HL-60 (cell line): ENCODE measurements around the gene AHI1.

Experiments
- DNase-seq, 2 experiments: peaks; one replicate each; pipeline ENCODE4 v3.0.0-alpha.2; 2010 to 2020; ENCODE audit warnings: low read depth in 1 of 2, low spot score in 1 of 2
- H3K27ac ChIP-seq: fragments of 250-450 bp; sonication (Bioruptor Pico); replicated peaks from 2 replicates; pipeline ENCODE4 v1.5.1; 2020; ENCODE audit warnings: mild to moderate bottlenecking, moderate library complexity
- H3K27me3 ChIP-seq: fragments of 250-450 bp; sonication (Bioruptor Pico); 2 replicates; pipeline ENCODE4 v1.5.1; 2021; ENCODE audit warnings: mild to moderate bottlenecking, moderate library complexity; ENCODE audit not compliant: insufficient read depth, poor library complexity, severe bottlenecking
- H3K4me3 ChIP-seq: replicated peaks from 2 replicates; pipeline ENCODE4 v1.5.1; 2011; ENCODE audit warnings: mild to moderate bottlenecking, control low read depth, low read length; ENCODE audit not compliant: insufficient read depth
- GABPA ChIP-seq: IDR thresholded peaks from 2 replicates; pipeline ENCODE4 v1.6.1; 2012; ENCODE audit warnings: low read depth
- POLR2AphosphoS5 ChIP-seq: IDR thresholded peaks from 2 replicates; pipeline ENCODE4 v1.6.1; 2012; ENCODE audit warnings: low read depth
- SPI1 ChIP-seq: IDR thresholded peaks from 2 replicates; pipeline ENCODE4 v1.6.1; 2012; ENCODE audit warnings: low read depth, mild to moderate bottlenecking, borderline replicate concordance
- TF ChIP-seq, protein P1 (sequence below): IDR thresholded peaks from one replicate; pipeline ENCODE4 v1.5.1; 2011; ENCODE audit warnings: low read length, control low read depth, inconsistent platforms; ENCODE audit not compliant: insufficient read depth
- TF ChIP-seq, protein P2 (sequence below): IDR thresholded peaks from 2 replicates; pipeline ENCODE4 v1.6.1; 2012; ENCODE audit warnings: low read depth; ENCODE audit not compliant: insufficient replicate concordance

Gene AHI1

DNA sequence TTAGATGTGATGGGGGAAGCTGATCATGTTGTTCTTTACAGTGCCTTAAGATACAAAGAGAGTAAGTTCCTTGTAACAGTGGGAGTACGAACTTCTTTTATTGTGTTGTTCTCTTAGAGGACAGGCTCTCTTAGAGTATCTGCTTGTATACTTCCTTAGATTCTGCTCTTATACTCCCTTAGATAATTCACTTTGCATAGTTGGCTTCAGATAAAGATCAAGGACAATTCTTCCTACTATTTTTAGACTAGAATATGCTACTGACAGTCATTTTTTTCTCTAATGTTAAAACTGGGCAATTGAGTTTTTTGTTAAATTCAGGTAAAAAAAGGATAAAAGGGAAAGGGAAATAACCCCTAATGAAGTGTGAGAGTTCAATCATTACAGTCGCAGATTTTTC, 177.7 kb downstream of the AHI1 start:
- Histone ChIP-seq H3K27me3 (no peaks in the 10 kb centered on the region), H3K27ac (no peak overlapping the region), H3K4me3 (no peak overlapping the region)
- TF ChIP-seq POLR2AphosphoS5: no peak
- TF ChIP-seq, protein P1, sequence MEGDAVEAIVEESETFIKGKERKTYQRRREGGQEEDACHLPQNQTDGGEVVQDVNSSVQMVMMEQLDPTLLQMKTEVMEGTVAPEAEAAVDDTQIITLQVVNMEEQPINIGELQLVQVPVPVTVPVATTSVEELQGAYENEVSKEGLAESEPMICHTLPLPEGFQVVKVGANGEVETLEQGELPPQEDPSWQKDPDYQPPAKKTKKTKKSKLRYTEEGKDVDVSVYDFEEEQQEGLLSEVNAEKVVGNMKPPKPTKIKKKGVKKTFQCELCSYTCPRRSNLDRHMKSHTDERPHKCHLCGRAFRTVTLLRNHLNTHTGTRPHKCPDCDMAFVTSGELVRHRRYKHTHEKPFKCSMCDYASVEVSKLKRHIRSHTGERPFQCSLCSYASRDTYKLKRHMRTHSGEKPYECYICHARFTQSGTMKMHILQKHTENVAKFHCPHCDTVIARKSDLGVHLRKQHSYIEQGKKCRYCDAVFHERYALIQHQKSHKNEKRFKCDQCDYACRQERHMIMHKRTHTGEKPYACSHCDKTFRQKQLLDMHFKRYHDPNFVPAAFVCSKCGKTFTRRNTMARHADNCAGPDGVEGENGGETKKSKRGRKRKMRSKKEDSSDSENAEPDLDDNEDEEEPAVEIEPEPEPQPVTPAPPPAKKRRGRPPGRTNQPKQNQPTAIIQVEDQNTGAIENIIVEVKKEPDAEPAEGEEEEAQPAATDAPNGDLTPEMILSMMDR: no peak
- TF ChIP-seq GABPA: no peak
- no peak for TF ChIP-seq SPI1
- TF ChIP-seq, protein P2, sequence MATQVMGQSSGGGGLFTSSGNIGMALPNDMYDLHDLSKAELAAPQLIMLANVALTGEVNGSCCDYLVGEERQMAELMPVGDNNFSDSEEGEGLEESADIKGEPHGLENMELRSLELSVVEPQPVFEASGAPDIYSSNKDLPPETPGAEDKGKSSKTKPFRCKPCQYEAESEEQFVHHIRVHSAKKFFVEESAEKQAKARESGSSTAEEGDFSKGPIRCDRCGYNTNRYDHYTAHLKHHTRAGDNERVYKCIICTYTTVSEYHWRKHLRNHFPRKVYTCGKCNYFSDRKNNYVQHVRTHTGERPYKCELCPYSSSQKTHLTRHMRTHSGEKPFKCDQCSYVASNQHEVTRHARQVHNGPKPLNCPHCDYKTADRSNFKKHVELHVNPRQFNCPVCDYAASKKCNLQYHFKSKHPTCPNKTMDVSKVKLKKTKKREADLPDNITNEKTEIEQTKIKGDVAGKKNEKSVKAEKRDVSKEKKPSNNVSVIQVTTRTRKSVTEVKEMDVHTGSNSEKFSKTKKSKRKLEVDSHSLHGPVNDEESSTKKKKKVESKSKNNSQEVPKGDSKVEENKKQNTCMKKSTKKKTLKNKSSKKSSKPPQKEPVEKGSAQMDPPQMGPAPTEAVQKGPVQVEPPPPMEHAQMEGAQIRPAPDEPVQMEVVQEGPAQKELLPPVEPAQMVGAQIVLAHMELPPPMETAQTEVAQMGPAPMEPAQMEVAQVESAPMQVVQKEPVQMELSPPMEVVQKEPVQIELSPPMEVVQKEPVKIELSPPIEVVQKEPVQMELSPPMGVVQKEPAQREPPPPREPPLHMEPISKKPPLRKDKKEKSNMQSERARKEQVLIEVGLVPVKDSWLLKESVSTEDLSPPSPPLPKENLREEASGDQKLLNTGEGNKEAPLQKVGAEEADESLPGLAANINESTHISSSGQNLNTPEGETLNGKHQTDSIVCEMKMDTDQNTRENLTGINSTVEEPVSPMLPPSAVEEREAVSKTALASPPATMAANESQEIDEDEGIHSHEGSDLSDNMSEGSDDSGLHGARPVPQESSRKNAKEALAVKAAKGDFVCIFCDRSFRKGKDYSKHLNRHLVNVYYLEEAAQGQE: no peak
- no peak for DNase-seq

DNA sequence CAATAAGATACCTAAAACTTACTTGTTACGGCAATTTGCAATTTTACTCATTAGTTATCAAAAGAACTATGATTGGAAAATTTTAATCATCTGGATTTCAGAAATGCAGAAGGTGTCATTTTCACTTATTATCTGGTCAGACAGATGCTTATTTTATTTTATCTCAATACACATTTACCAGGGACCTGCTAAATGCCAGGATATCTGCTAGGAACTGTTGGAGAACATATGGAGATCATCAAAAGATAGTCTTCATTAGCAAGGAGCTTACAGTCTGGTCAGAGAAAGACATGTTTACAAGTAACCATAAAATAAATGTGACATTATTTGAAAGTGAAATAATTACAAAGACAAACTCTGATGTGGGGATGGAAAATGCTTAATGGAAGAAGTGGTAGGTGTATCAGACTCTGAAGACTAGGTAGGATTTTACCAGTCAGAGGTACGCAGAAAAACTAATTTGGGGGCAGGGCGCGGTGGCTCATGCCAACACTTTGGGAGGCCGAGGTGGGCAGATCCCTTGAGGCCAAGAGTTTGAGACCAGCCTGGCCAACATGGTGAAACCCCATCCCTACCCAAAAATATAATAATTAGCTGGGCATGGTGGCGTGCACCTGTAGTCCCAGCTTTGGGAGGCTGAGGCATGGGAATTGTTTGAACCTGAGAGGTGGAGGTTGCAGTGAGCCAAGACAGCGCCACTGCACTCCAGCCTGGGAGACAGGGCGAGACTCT, 178.6 kb downstream of the AHI1 start:
- Histone ChIP-seq H3K27me3 (no peaks in the 10 kb centered on the region), H3K4me3 (no peak overlapping the region), H3K27ac (no peak overlapping the region)
- DNase-seq: no peak
- TF ChIP-seq SPI1 (no peak), GABPA (no peak)
- TF ChIP-seq, protein P1: no peak

DNA sequence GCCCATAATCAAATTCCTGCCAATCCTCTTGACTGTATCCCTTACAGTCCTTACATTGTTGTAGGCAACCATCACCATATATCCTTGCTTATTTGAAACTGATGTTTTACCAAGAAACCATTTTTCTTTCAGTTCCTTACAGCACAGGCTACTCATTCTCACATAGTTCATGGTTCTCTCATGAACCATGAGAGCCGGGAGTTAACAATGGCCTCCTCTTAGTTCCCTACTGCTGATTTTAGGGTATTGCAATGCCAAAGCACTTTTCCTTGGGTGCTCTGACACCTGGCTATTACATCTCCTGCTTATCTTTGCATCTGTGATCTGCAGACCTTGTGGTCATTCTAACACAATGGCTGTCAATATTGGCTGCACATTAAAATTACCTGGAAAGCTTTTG, 183.0 kb downstream of the AHI1 start:
- no peak for DNase-seq

More for the DNA sequence above, 183.0 kb downstream of the AHI1 start:
- Histone ChIP-seq H3K27ac (peak overlapping the region; percentile 23), H3K4me3 (no peak overlapping the region), H3K27me3 (no peaks in the 10 kb centered on the region)
- TF ChIP-seq POLR2AphosphoS5 (no peak), GABPA (no peak), SPI1 (no peak)
- TF ChIP-seq, protein P2: no peak
- TF ChIP-seq, protein P1: no peak
